WTC11 (cell line): ENCODE results near the gene PIGS. TPM values are rescaled to one million over a fixed set of nuclear protein-coding genes. Genes with fewer than 3 reads are reported as not detected.

Experiments
- ATAC-seq: fragments of 200-7000 bp; cut with Tn5 transposase; 2 replicates; pipeline ENCODE4 v1.10.0; 2021; ENCODE audit warnings: mild to moderate bottlenecking, moderate library complexity
- CTCF ChIA-PET: fragments of 300-600 bp; sonication (Branson Sonifier 250); formaldehyde crosslinking; loops from one replicate; lab custom pipeline; 2021; ENCODE audit warnings: antibody characterized with exemption; lab: Charles Lee
- POLR2A ChIA-PET: fragments of 350-600 bp; sonication (Branson Sonifier 250); formaldehyde crosslinking; loops from one replicate; lab custom pipeline; 2021; ENCODE audit warnings: antibody characterized with exemption; lab: Charles Lee
- DNase-seq: peaks from one replicate; pipeline ENCODE4 v3.0.0; 2021; ENCODE audit warnings: low spot score
- H3K27ac Mint-ChIP-seq: 2 replicates; pipeline ENCODE4 v1.8.0; 2021; ENCODE audit warnings: mixed read lengths
- H3K27me3 Mint-ChIP-seq: 2 replicates; pipeline ENCODE4 v1.8.0; 2021; ENCODE audit warnings: low read depth, mild to moderate bottlenecking, moderate library complexity, mixed read lengths
- H3K36me3 Mint-ChIP-seq: 2 replicates; pipeline ENCODE4 v1.8.0; 2021; ENCODE audit warnings: mixed read lengths
- H3K4me1 Mint-ChIP-seq: 2 replicates; pipeline ENCODE4 v1.8.0; 2022; ENCODE audit warnings: mixed read lengths
- H3K4me3 Mint-ChIP-seq: 2 replicates; pipeline ENCODE4 v1.8.0; 2021; ENCODE audit warnings: mild to moderate bottlenecking, moderate library complexity, mixed read lengths
- H3K9me3 Mint-ChIP-seq: 2 replicates; pipeline ENCODE4 v1.8.0; 2021; ENCODE audit warnings: mixed read lengths
- ATF2 ChIP-seq: sonication (generic); formaldehyde crosslinking; IDR thresholded peaks from 2 replicates; pipeline ENCODE4 v1.8.1; 2022; ENCODE audit warnings: low read depth, missing genetic modification reagents, borderline replicate concordance
- CREB1 ChIP-seq: sonication (generic); formaldehyde crosslinking; IDR thresholded peaks from 2 replicates; pipeline ENCODE4 v1.8.0; 2023; ENCODE audit warnings: mild to moderate bottlenecking, missing genetic modification reagents
- CREM ChIP-seq: sonication (generic); formaldehyde crosslinking; IDR thresholded peaks from 2 replicates; pipeline ENCODE4 v1.8.1; 2022; ENCODE audit warnings: mild to moderate bottlenecking, missing genetic modification reagents, moderate library complexity
- ERG ChIP-seq: fragments of 250-450 bp; sonication (Bioruptor Pico); IDR thresholded peaks from 2 replicates; pipeline ENCODE4 v1.8.0; 2021; ENCODE audit warnings: mild to moderate bottlenecking
- ESRRA ChIP-seq: sonication (generic); formaldehyde crosslinking; IDR thresholded peaks from 2 replicates; pipeline ENCODE4 v1.8.1; 2022; ENCODE audit warnings: mild to moderate bottlenecking, missing genetic modification reagents, borderline replicate concordance
- FOXJ3 ChIP-seq: sonication (generic); formaldehyde crosslinking; IDR thresholded peaks from 2 replicates; pipeline ENCODE4 v1.9.0; 2021; ENCODE audit warnings: missing genetic modification reagents, mild to moderate bottlenecking, borderline replicate concordance
- FOXP1 ChIP-seq: sonication (generic); formaldehyde crosslinking; IDR thresholded peaks from 2 replicates; pipeline ENCODE4 v1.8.0; 2022; ENCODE audit warnings: missing genetic modification reagents, mild to moderate bottlenecking, moderate library complexity, borderline replicate concordance
- GABPB1 ChIP-seq: sonication (generic); formaldehyde crosslinking; IDR thresholded peaks from 2 replicates; pipeline ENCODE4 v1.8.1; 2023; ENCODE audit warnings: mild to moderate bottlenecking, missing genetic modification reagents
- GTF2I ChIP-seq: fragments of 250-450 bp; sonication (Bioruptor Pico); conservative IDR thresholded peaks from 2 replicates; pipeline ENCODE4 v1.4.0; 2021; ENCODE audit warnings: mild to moderate bottlenecking
- IRF1 ChIP-seq: sonication (generic); formaldehyde crosslinking; IDR thresholded peaks from 2 replicates; pipeline ENCODE4 v1.8.0; 2023; ENCODE audit warnings: missing genetic modification reagents
- IRF2 ChIP-seq: sonication (generic); formaldehyde crosslinking; IDR thresholded peaks from 2 replicates; pipeline ENCODE4 v1.8.0; 2022; ENCODE audit warnings: low read depth, missing genetic modification reagents, borderline replicate concordance
- KAT7 ChIP-seq: sonication (generic); formaldehyde crosslinking; IDR thresholded peaks from 2 replicates; pipeline ENCODE4 v1.8.1; 2023; ENCODE audit warnings: missing genetic modification reagents, mild to moderate bottlenecking, borderline replicate concordance
- NR1H2 ChIP-seq: sonication (generic); formaldehyde crosslinking; IDR thresholded peaks from 2 replicates; pipeline ENCODE4 v1.9.0; 2021; ENCODE audit warnings: mild to moderate bottlenecking, moderate library complexity, missing genetic modification reagents
- SP1 ChIP-seq: sonication (generic); formaldehyde crosslinking; conservative IDR thresholded peaks from 2 replicates; pipeline ENCODE4 v1.8.1; 2022; ENCODE audit warnings: missing genetic modification reagents
- STAT6 ChIP-seq: sonication (generic); formaldehyde crosslinking; conservative IDR thresholded peaks from 2 replicates; pipeline ENCODE4 v1.8.1; 2023; ENCODE audit warnings: mild to moderate bottlenecking, low read depth, missing genetic modification reagents, moderate library complexity
- TCF7 ChIP-seq: sonication (generic); formaldehyde crosslinking; IDR thresholded peaks from 2 replicates; pipeline ENCODE4 v1.8.0; 2022; ENCODE audit warnings: mild to moderate bottlenecking, low read depth, missing genetic modification reagents, moderate library complexity
- ZNF138 ChIP-seq: sonication (generic); formaldehyde crosslinking; conservative IDR thresholded peaks from 2 replicates; pipeline ENCODE4 v1.8.1; 2022; ENCODE audit warnings: mild to moderate bottlenecking, moderate library complexity, missing genetic modification reagents
- ZNF281 ChIP-seq: sonication (generic); formaldehyde crosslinking; IDR thresholded peaks from 2 replicates; pipeline ENCODE4 v1.8.0; 2023; ENCODE audit warnings: mild to moderate bottlenecking, missing genetic modification reagents
- ZNF416 ChIP-seq: fragments of 250-450 bp; sonication (Bioruptor Pico); IDR thresholded peaks from 2 replicates; pipeline ENCODE4 v1.9.0; 2021; ENCODE audit warnings: mild to moderate bottlenecking, inconsistent platforms
- ZNF423 ChIP-seq: fragments of 250-450 bp; sonication (Bioruptor Pico); IDR thresholded peaks from 2 replicates; pipeline ENCODE4 v2.1.2; 2022; ENCODE audit warnings: mild to moderate bottlenecking, moderate library complexity
- ZNF512 ChIP-seq: sonication (generic); formaldehyde crosslinking; IDR thresholded peaks from 2 replicates; pipeline ENCODE4 v1.8.1; 2022; ENCODE audit warnings: missing genetic modification reagents, borderline replicate concordance
- total RNA-seq: library from RNA; stranded (reverse); gene quantifications from 3 replicates; pipeline ENCODE4 v1.2.3, GENCODE V29; 2021
- TF ChIP-seq, protein P1 (sequence below): sonication (generic); formaldehyde crosslinking; IDR thresholded peaks from 2 replicates; pipeline ENCODE4 v1.8.0; 2022; ENCODE audit warnings: mild to moderate bottlenecking, missing genetic modification reagents

The PIGS gene
- total RNA-seq, 1 experiment from 2014 or later, result 50.6 TPM

GRCh38 chr17:28528327-28529012, 42.9 kb downstream of the PIGS start (continued):
- no peak for TF ChIP-seq GABPB1

GRCh38 chr17:28527859-28528258, 43.5 kb downstream of the PIGS start:
- CTCF ChIA-PET, result no interaction called here

DNA sequence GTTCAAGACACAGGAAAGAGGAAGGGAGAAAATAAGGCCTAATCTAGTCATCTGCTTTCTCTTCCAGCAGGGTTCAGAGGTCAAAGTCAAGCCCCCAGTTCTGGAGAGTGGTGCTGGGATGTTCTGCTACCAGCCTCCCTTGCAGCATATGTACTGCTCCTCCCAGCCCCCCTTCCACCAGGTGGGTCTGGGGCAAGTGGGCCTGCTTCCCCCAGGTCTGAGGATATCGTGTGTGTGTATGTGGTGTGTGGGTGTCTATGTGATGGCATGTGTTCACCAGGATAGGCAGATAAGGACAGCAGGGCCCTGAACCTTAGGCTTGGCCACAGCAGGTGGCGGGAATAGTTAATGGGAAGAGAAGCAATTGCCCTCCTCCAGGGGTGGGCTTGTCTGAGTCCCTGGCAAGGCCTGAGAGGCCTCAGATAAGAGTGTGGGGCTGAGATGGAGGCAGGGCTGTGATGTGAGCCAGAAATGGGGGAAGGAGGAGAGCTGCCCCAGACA, 44.1 kb downstream of the PIGS start:
- DNase-seq (no peak), ATAC-seq (no peak)
- Mint-ChIP-seq H3K36me3 (no peaks in the 10 kb centered on the region), H3K27ac (no peak overlapping the region), H3K4me1 (no peaks in the 10 kb centered on the region), H3K4me3 (no peak overlapping the region), H3K27me3 (no peaks in the 10 kb centered on the region), H3K9me3 (no peaks in the 10 kb centered on the region)
- ChIA-PET CTCF (no interaction called here), POLR2A (no interaction called here)
- TF ChIP-seq IRF2 (CRISPR knock-in tag) (no peak), ERG (CRISPR knock-in tag) (no peak), ATF2 (CRISPR knock-in tag) (no peak), KAT7 (CRISPR knock-in tag) (no peak), IRF1 (CRISPR knock-in tag) (no peak), TCF7 (CRISPR knock-in tag) (no peak), NR1H2 (no peak), ESRRA (CRISPR knock-in tag) (no peak), ZNF281 (CRISPR knock-in tag) (no peak)
- TF ChIP-seq, protein P1, sequence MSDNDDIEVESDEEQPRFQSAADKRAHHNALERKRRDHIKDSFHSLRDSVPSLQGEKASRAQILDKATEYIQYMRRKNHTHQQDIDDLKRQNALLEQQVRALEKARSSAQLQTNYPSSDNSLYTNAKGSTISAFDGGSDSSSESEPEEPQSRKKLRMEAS, result no peak

More at GRCh38 chr17:28527859-28528258, 43.5 kb downstream of the PIGS start:
- H3K4me1 Mint-ChIP-seq, result no peaks in the 10 kb centered on the region
- H3K4me3 Mint-ChIP-seq, result no peak overlapping the region
- no peaks in the 10 kb centered on the region for H3K27me3 Mint-ChIP-seq
- no peak for DNase-seq
- ATAC-seq, result no peak
- no peaks in the 10 kb centered on the region for H3K9me3 Mint-ChIP-seq
- no peak overlapping the region for H3K27ac Mint-ChIP-seq
- POLR2A ChIA-PET, result no interaction called here
- TF ChIP-seq ZNF512 (CRISPR knock-in tag), result no peak
- TF ChIP-seq STAT6 (CRISPR knock-in tag), result no peak
- no peak for TF ChIP-seq FOXJ3 (CRISPR knock-in tag)
- no peak for TF ChIP-seq CREM (CRISPR knock-in tag)
- TF ChIP-seq ZNF138 (CRISPR knock-in tag), result no peak
- no peak for TF ChIP-seq FOXP1
- TF ChIP-seq GTF2I, result no peak
- TF ChIP-seq ZNF423 (CRISPR knock-in tag), result no peak
- TF ChIP-seq ZNF416 (CRISPR knock-in tag), result no peak
- no peak for TF ChIP-seq SP1 (CRISPR knock-in tag)
- TF ChIP-seq CREB1 (CRISPR knock-in tag), result no peak
- H3K36me3 Mint-ChIP-seq, result no peaks in the 10 kb centered on the region
